ENCODE data around the gene NT5DC3. TPM values are rescaled to one million over a fixed set of nuclear protein-coding genes. Genes with fewer than 3 reads are reported as not detected.

Gene NT5DC3
- total and polyA plus RNA-seq, 8 donors = 2.6 to 6.4 (median 4.0) TPM

GRCh38 chr12:103780093-103780440 lies 61.0 kb downstream of the NT5DC3 start:
- peaks cover 0 to 10% (median 0%) of the 10 kb centered on the region in 3 donors for H3K4me1 ChIP-seq
- peaks cover 0 to 14% (median 0%) of the 10 kb centered on the region in 3 donors for H3K36me3 ChIP-seq
- no peak overlapping the region for H3K27ac ChIP-seq
- DNase-seq (no peak), ATAC-seq (no peak), FAIRE-seq (no peak)
- no peak for TF ChIP-seq CTCF (IDR thresholded peaks at IDR 0.05)
- no peak overlapping the region for H3K4me3 ChIP-seq
- WGBS, 2 donors = 95 to 99% methylated on average over 4 of the region's 4 CpGs
- intact Hi-C loops (cut with DNase I) = loop anchor here in 1 of 3 donors (5.0 kb wide), 1 partner anchor 92 kb away; no protein-coding TSS in a partner anchor
- H3K27me3 ChIP-seq = no peaks in the 10 kb centered on the region
- no peaks in the 10 kb centered on the region for H3K9me3 ChIP-seq

GRCh38 chr12:103779410-103780092 lies 61.5 kb downstream of the NT5DC3 start:
- FAIRE-seq (no peak), ATAC-seq (no peak), DNase-seq (no peak)
- H3K27ac ChIP-seq = no peak overlapping the region
- intact Hi-C loops (cut with DNase I) = loop anchor here in 1 of 3 donors (5.0 kb wide), 1 partner anchor 93 kb away; no protein-coding TSS in a partner anchor
- H3K4me3 ChIP-seq = no peak overlapping the region
- no peak for TF ChIP-seq CTCF (IDR thresholded peaks at IDR 0.05)
- peaks cover 0 to 14% (median 0%) of the 10 kb centered on the region in 3 donors for H3K36me3 ChIP-seq
- WGBS, 2 donors = 84 to 90% methylated on average over 7 of the region's 7 CpGs
- no peaks in the 10 kb centered on the region for H3K27me3 ChIP-seq
- peaks cover 0 to 8% (median 0%) of the 10 kb centered on the region in 3 donors for H3K4me1 ChIP-seq
- H3K9me3 ChIP-seq = no peaks in the 10 kb centered on the region

GRCh38 chr12:103778781-103779180 lies 62.3 kb downstream of the NT5DC3 start:
- Histone ChIP-seq H3K4me1 (peaks cover 0 to 6% (median 0%) of the 10 kb centered on the region in 3 donors), H3K36me3 (peaks cover 0 to 14% (median 0%) of the 10 kb centered on the region in 3 donors), H3K27ac (no peak overlapping the region), H3K9me3 (no peaks in the 10 kb centered on the region), H3K27me3 (no peaks in the 10 kb centered on the region), H3K4me3 (no peak overlapping the region)
- no peak for TF ChIP-seq CTCF (IDR thresholded peaks at IDR 0.05)
- WGBS, 2 donors = 79 to 92% methylated on average over 6 of the region's 6 CpGs
- FAIRE-seq (no peak), DNase-seq (no peak), ATAC-seq (no peak)
- intact Hi-C loops (cut with DNase I) = no loop called here

GRCh38 chr12:103774977-103775560 lies 66.0 kb downstream of the NT5DC3 start:
- WGBS, 2 donors = 36 to 38% methylated on average over 10 of the region's 10 CpGs
- DNase-seq = peak in 2 of 6 donors; percentile 23 to 29
- intact Hi-C loops (cut with DNase I) = no loop called here

More at GRCh38 chr12:103774977-103775560, 66.0 kb downstream of the NT5DC3 start:
- peak in 3 of 4 donors; percentile 40 to 69 (median 68) for ATAC-seq
- Histone ChIP-seq H3K9me3 (no peaks in the 10 kb centered on the region), H3K27me3 (no peaks in the 10 kb centered on the region), H3K36me3 (peaks cover 0 to 11% (median 0%) of the 10 kb centered on the region in 3 donors), H3K4me3 (no peak overlapping the region), H3K27ac (no peak overlapping the region), H3K4me1 (peaks cover 0 to 6% (median 6%) of the 10 kb centered on the region in 3 donors)
- no peak for TF ChIP-seq CTCF (IDR thresholded peaks at IDR 0.05)
- no peak for FAIRE-seq
